ENCODE data around the gene CUX1. TPM values are rescaled to one million over a fixed set of nuclear protein-coding genes. Genes with fewer than 3 reads are reported as not detected.

Gene CUX1
- total and polyA plus RNA-seq, 10 of the 15 experiments (the other 5 are each of a cell fraction or from before 2014, with no cell fraction given): 6.1 to 48.6 (median 25.9) TPM

GRCh38 chr7:101865455-101865854, 48.0 kb downstream of the CUX1 start:
- Histone ChIP-seq H2AFZ (ENCODE audit: control insufficient read depth, low read depth, low read length) (no peak overlapping the region), H4K20me1 (ENCODE audit: control insufficient read depth, insufficient read depth) (no peaks in the 10 kb centered on the region), H3K36me3 (ENCODE audit: control insufficient read depth in 2 of 2, insufficient read depth in 2 of 2, low read length in 1 of 2) (peaks cover 0 to 6% of the 10 kb centered on the region in 2 experiments; a peak in 1 of 4 replicates), H3K4me3 (no peak overlapping the region), H3K27me3 (replicated peaks in 1 of 2; ENCODE audit: control insufficient read depth in 2 of 2, insufficient read depth in 2 of 2, low read length in 1 of 2) (no peaks in the 10 kb centered on the region), H3K9ac (ENCODE audit: control insufficient read depth, insufficient read depth, low read length) (no peak overlapping the region), H3K9me3 (replicated peaks; ENCODE audit: control insufficient read depth, insufficient read depth, low read length) (no peaks in the 10 kb centered on the region; the same call in 2 of the 3 replicates), H3K4me1 (ENCODE audit: control insufficient read depth, insufficient read depth, low read length) (peaks cover 17% of the 10 kb centered on the region), H3K79me2 (ENCODE audit: control insufficient read depth, insufficient read depth, low read length) (peaks cover 42% of the 10 kb centered on the region), H3K27ac (ENCODE audit: control insufficient read depth, insufficient read depth) (no peak overlapping the region), H3K4me2 (ENCODE audit: control insufficient read depth, insufficient read depth) (no peak overlapping the region)
- no peak for ATAC-seq
- DNase-seq (ENCODE audit: low read depth, low spot score): no peak
- POLR2A ChIA-PET: no interaction called here
- in situ Hi-C loops (cut with MboI) (no loop called here), intact Hi-C loops (cut with micrococcal nuclease; ENCODE audit: unreplicated experiment) (no loop called here)
- no peak for FAIRE-seq
- TF ChIP-seq HDGF (IDR thresholded peaks at IDR 0.05) (no peak), NKRF (conservative IDR thresholded peaks at IDR 0.05) (no peak), IRF3 (IDR thresholded peaks at IDR 0.05) (no peak), NR2F1 (conservative IDR thresholded peaks at IDR 0.05) (no peak), STAT3 (IDR thresholded peaks at IDR 0.05; ENCODE audit: low read depth, low read length) (no peak), KAT2A (conservative IDR thresholded peaks at IDR 0.05; ENCODE audit: control insufficient read depth, low read depth, low read length) (no peak), EP300 (IDR thresholded peaks at IDR 0.05; ENCODE audit: borderline replicate concordance in 1 of 2, control insufficient read depth in 1 of 2, low read depth in 2 of 2, low read length in 2 of 2) (no peak), SPI1 (IDR thresholded peaks at IDR 0.05; ENCODE audit: borderline replicate concordance, insufficient read depth, low read depth, low read length) (no peak), CBX5 (IDR thresholded peaks at IDR 0.05; ENCODE audit: low read depth) (no peak)
- TF ChIP-seq, protein P1, sequence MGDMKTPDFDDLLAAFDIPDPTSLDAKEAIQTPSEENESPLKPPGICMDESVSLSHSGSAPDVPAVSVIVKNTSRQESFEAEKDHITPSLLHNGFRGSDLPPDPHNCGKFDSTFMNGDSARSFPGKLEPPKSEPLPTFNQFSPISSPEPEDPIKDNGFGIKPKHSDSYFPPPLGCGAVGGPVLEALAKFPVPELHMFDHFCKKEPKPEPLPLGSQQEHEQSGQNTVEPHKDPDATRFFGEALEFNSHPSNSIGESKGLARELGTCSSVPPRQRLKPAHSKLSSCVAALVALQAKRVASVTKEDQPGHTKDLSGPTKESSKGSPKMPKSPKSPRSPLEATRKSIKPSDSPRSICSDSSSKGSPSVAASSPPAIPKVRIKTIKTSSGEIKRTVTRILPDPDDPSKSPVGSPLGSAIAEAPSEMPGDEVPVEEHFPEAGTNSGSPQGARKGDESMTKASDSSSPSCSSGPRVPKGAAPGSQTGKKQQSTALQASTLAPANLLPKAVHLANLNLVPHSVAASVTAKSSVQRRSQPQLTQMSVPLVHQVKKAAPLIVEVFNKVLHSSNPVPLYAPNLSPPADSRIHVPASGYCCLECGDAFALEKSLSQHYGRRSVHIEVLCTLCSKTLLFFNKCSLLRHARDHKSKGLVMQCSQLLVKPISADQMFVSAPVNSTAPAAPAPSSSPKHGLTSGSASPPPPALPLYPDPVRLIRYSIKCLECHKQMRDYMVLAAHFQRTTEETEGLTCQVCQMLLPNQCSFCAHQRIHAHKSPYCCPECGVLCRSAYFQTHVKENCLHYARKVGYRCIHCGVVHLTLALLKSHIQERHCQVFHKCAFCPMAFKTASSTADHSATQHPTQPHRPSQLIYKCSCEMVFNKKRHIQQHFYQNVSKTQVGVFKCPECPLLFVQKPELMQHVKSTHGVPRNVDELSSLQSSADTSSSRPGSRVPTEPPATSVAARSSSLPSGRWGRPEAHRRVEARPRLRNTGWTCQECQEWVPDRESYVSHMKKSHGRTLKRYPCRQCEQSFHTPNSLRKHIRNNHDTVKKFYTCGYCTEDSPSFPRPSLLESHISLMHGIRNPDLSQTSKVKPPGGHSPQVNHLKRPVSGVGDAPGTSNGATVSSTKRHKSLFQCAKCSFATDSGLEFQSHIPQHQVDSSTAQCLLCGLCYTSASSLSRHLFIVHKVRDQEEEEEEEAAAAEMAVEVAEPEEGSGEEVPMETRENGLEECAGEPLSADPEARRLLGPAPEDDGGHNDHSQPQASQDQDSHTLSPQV (IDR thresholded peaks at IDR 0.05): no peak
- RAD21 ChIA-PET (ENCODE audit: unreplicated experiment): no interaction called here
- CTCF ChIA-PET: no interaction called here
- 90% methylated on average over 13 of the region's 13 CpGs for WGBS (ENCODE audit: insufficient coverage, insufficient replicate concordance, low lambda C conversion rate, missing lambda C conversion rate)
- no TSS peak for BruUV-seq (replicated peaks)
- SMC1A ChIA-PET (ENCODE audit: uncharacterized antibody, unreplicated experiment): interaction anchor here (0.7 to 1.0 kb wide), 2 partner anchors 15 to 18 kb away, joined by 3 read pairs; no protein-coding TSS in a partner anchor
